ENCODE results near the gene FREM1.

- TF ChIP-seq TOX (CRISPR knock-in tag; IDR thresholded peaks at IDR 0.05; ENCODE audit: borderline replicate concordance) (no peak), PPARA (CRISPR knock-in tag; IDR thresholded peaks at IDR 0.05; ENCODE audit: borderline replicate concordance) (no peak), ZFP30 (CRISPR knock-in tag; IDR thresholded peaks at IDR 0.05) (no peak), CSRNP3 (CRISPR knock-in tag; IDR thresholded peaks at IDR 0.05) (no peak)
These were observed 190.9 kb downstream of the FREM1 start for GRCh38 chr9:14719231-14719923.

All from SK-N-SH treated with all-trans-retinoic acid at 6 μM for 48 hours (cell line).